Esophagus mucosa (tissue), 1 donor: ENCODE measurements around the gene NUP42. TPM values are rescaled to one million over a fixed set of nuclear protein-coding genes. Genes with fewer than 3 reads are reported as not detected.

ENCODE experiments used
- ATAC-seq: fragments of 200-7000 bp; cut with Tn5 transposase; one replicate; pipeline ENCODE4 v1.9.1; 2020
- total RNA-seq: library from RNA; stranded (reverse); gene quantifications from one replicate; pipeline ENCODE4 v1.2.4, GENCODE V29; 2023
- donor health status: DM: yes; HTN: yes; CAD: no.

NUP42 gene
- total RNA-seq, 1 donor from 2014 or later: 18.2 TPM

- no peak for ATAC-seq
Measured at GRCh38 chr7:23237000-23237399, 55.2 kb downstream of the NUP42 start.

- no peak for ATAC-seq
Measured at GRCh38 chr7:23238983-23239652, 57.3 kb downstream of the NUP42 start.

GRCh38 chr7:23239698-23240097 lies 57.9 kb downstream of the NUP42 start:
- ATAC-seq: no peak

- ATAC-seq: peak; percentile 91
Measured at GRCh38 chr7:23242321-23242720, 60.5 kb downstream of the NUP42 start.

- no peak for ATAC-seq
Measured at GRCh38 chr7:23242935-23243334, 61.1 kb downstream of the NUP42 start.

GRCh38 chr7:23246555-23246954 lies 64.7 kb downstream of the NUP42 start, which contains the start of gene GPNMB:
TSS of gene GPNMB (plus strand) at chr7:23246775. CDS start at chr7:23246858, 83 bp downstream.
- peak; percentile 93 for ATAC-seq

- ATAC-seq: peak; percentile 7
Measured at GRCh38 chr7:23247046-23247602, 65.3 kb downstream of the NUP42 start.

- peak; percentile 54 for ATAC-seq
Measured at GRCh38 chr7:23247603-23248335, 65.9 kb downstream of the NUP42 start.

- no peak for ATAC-seq
Measured at GRCh38 chr7:23249486-23249885, 67.6 kb downstream of the NUP42 start.

Other genes starting within 250 kb of the NUP42 start
- 44.2 TPM for gene HYCC1, start 167.9 kb upstream of the NUP42 start, total RNA-seq
- 18.1 TPM for gene KLHL7, start 76.3 kb upstream of the NUP42 start, total RNA-seq
- gene GPNMB, start 64.7 kb downstream of the NUP42 start, total RNA-seq: 125 TPM
- 36.7 TPM for gene MALSU1, start 117.3 kb downstream of the NUP42 start, total RNA-seq